Hepatocyte (in vitro differentiated cells): Measurements from ENCODE around the gene NOD2. TPM values are rescaled to one million over a fixed set of nuclear protein-coding genes. Genes with fewer than 3 reads are reported as not detected.

Source experiments
- DNase-seq: peaks from one replicate; pipeline ENCODE4 v3.0.0-alpha.2; 2016; ENCODE audit warnings: low spot score
- H2AFZ ChIP-seq: fragments of 200-600 bp; sonication (generic); 2 replicates; pipeline ENCODE4 v1.6.0; 2016; ENCODE audit warnings: antibody characterized with exemption, mild to moderate bottlenecking
- H3K27ac ChIP-seq: fragments of 200-600 bp; sonication (generic); 2 replicates; pipeline ENCODE4 v1.5.1; 2016; ENCODE audit warnings: mild to moderate bottlenecking
- H3K27me3 ChIP-seq: fragments of 200-600 bp; sonication (generic); 2 replicates; pipeline ENCODE4 v1.6.1; 2016
- H3K36me3 ChIP-seq: fragments of 200-600 bp; sonication (generic); replicated peaks from 2 replicates; pipeline ENCODE4 v1.5.1; 2016; ENCODE audit warnings: low read depth; ENCODE audit not compliant: insufficient read depth
- H3K4me1 ChIP-seq: fragments of 200-600 bp; sonication (generic); 2 replicates; pipeline ENCODE4 v1.5.1; 2016; ENCODE audit warnings: mild to moderate bottlenecking, moderate library complexity; ENCODE audit not compliant: insufficient read depth
- H3K4me2 ChIP-seq: fragments of 200-600 bp; sonication (generic); 2 replicates; pipeline ENCODE4 v1.6.0; 2016
- H3K4me3 ChIP-seq: fragments of 200-600 bp; sonication (generic); 2 replicates; pipeline ENCODE4 v1.5.1; 2016; ENCODE audit warnings: mild to moderate bottlenecking
- H3K79me2 ChIP-seq: fragments of 200-600 bp; sonication (generic); 2 replicates; pipeline ENCODE4 v1.6.0; 2017; ENCODE audit warnings: mild to moderate bottlenecking
- H3K9me2 ChIP-seq: fragments of 200-600 bp; sonication (generic); replicated peaks from 2 replicates; pipeline ENCODE4 v1.6.0; 2017; ENCODE audit warnings: mild to moderate bottlenecking; ENCODE audit not compliant: insufficient read depth
- H3K9me3 ChIP-seq: fragments of 200-600 bp; sonication (generic); 2 replicates; pipeline ENCODE4 v1.5.1; 2016; ENCODE audit warnings: low read depth, mild to moderate bottlenecking
- H4K20me1 ChIP-seq: fragments of 200-600 bp; sonication (generic); 2 replicates; pipeline ENCODE4 v1.6.0; 2016; ENCODE audit warnings: mild to moderate bottlenecking; ENCODE audit not compliant: insufficient read depth, poor library complexity, severe bottlenecking
- CTCF ChIP-seq: fragments of 200-600 bp; sonication (generic); IDR thresholded peaks from 2 replicates; pipeline ENCODE4 v1.5.1; 2016; ENCODE audit warnings: antibody characterized with exemption, mild to moderate bottlenecking; ENCODE audit not compliant: poor library complexity
- EZH2 ChIP-seq: fragments of 200-600 bp; sonication (generic); IDR thresholded peaks from 2 replicates; pipeline ENCODE4 v1.6.1; 2016; ENCODE audit warnings: antibody characterized with exemption, mild to moderate bottlenecking, borderline replicate concordance
- EZH2phosphoT487 ChIP-seq: fragments of 200-600 bp; sonication (generic); IDR thresholded peaks from one replicate; pipeline ENCODE4 v1.6.1; 2018; ENCODE audit warnings: antibody characterized with exemption, mild to moderate bottlenecking, low read depth, moderate library complexity; ENCODE audit not compliant: unreplicated experiment, severe bottlenecking
- WGBS: methylation state at CpG from one replicate; pipeline ENCODE4 v1.1.6; 2016; ENCODE audit warnings: low lambda C conversion rate; ENCODE audit errors: missing lambda C conversion rate; 5-methylcytosine and 5-hydroxymethylcytosine counted together
- polyA plus RNA-seq: library from polyadenylated mRNA; unstranded; fragments of >200 nt; fragmentation: Nextera tagmentation; extraction: Ambion mirVana; gene quantifications from 2 replicates; pipeline ENCODE4 v1.2.1, GENCODE V29; 2016
- total RNA-seq: library from RNA; depleted of rRNA; stranded (reverse); fragments of >200 nt; gene quantifications from 2 replicates; pipeline ENCODE4 v1.2.3, GENCODE V29; 2014

Gene NOD2
- total and polyA plus RNA-seq, 2 experiments from 2014 or later = 0.13 TPM; not detected in 1

GRCh38 chr16:50665128-50665878 lies 28.1 kb upstream of the NOD2 start:
- H3K27ac ChIP-seq = no peak overlapping the region
- H3K9me2 ChIP-seq = no peaks in the 10 kb centered on the region

GRCh38 chr16:50666658-50667496 lies 26.5 kb upstream of the NOD2 start:
- no peaks in the 10 kb centered on the region for H3K36me3 ChIP-seq
- H3K79me2 ChIP-seq = no peaks in the 10 kb centered on the region
- H3K9me3 ChIP-seq = peaks cover 2% of the 10 kb centered on the region
- H4K20me1 ChIP-seq = no peaks in the 10 kb centered on the region
- WGBS = 86% methylated on average over 9 of the region's 9 CpGs
- no peaks in the 10 kb centered on the region for H3K27me3 ChIP-seq
- no peaks in the 10 kb centered on the region for H3K9me2 ChIP-seq
- no peak overlapping the region for H2AFZ ChIP-seq
- TF ChIP-seq EZH2phosphoT487 = no peak
- TF ChIP-seq EZH2 = no peak
- TF ChIP-seq CTCF = no peak
- no peak overlapping the region for H3K4me2 ChIP-seq
- no peaks in the 10 kb centered on the region for H3K4me1 ChIP-seq
- no peak for DNase-seq
- no peak overlapping the region for H3K4me3 ChIP-seq
- H3K27ac ChIP-seq = no peak overlapping the region

More at GRCh38 chr16:50665128-50665878, 28.1 kb upstream of the NOD2 start:
- DNase-seq = peak; percentile 88
- H3K79me2 ChIP-seq = no peaks in the 10 kb centered on the region
- peak overlapping the region; percentile 73 for H3K4me2 ChIP-seq
- WGBS = 28% methylated on average over 40 of the region's 40 CpGs
- no peaks in the 10 kb centered on the region for H4K20me1 ChIP-seq
- H3K27me3 ChIP-seq = no peaks in the 10 kb centered on the region
- H2AFZ ChIP-seq = peak overlapping the region; percentile 47
- H3K9me3 ChIP-seq = no peaks in the 10 kb centered on the region
- H3K4me1 ChIP-seq = no peaks in the 10 kb centered on the region
- H3K36me3 ChIP-seq = no peaks in the 10 kb centered on the region
- H3K4me3 ChIP-seq = no peak overlapping the region
- TF ChIP-seq EZH2phosphoT487 (no peak), CTCF (peak; percentile 89)

- H3K79me2 ChIP-seq = no peaks in the 10 kb centered on the region
- TF ChIP-seq CTCF (peak; percentile 5), EZH2 (no peak)
- H3K27ac ChIP-seq = no peak overlapping the region
- H3K9me3 ChIP-seq = peaks cover 4% of the 10 kb centered on the region
- no peaks in the 10 kb centered on the region for H3K36me3 ChIP-seq
- H3K27me3 ChIP-seq = no peaks in the 10 kb centered on the region
- H4K20me1 ChIP-seq = no peaks in the 10 kb centered on the region
- WGBS = 87% methylated on average over 21 of the region's 21 CpGs
- no peak overlapping the region for H3K4me2 ChIP-seq
- DNase-seq = no peak
- H3K4me1 ChIP-seq = no peaks in the 10 kb centered on the region
- no peak overlapping the region for H2AFZ ChIP-seq
- H3K9me2 ChIP-seq = no peaks in the 10 kb centered on the region
- no peak overlapping the region for H3K4me3 ChIP-seq
These were observed 25.7 kb upstream of the NOD2 start for GRCh38 chr16:50667497-50668367.
